GM12872 (cell line): ENCODE data around the gene FOXD1.

ENCODE experiments used
- TF ChIP-seq, protein P1 (sequence below): IDR thresholded peaks from 3 replicates; pipeline ENCODE4 v1.5.1; 2011; ENCODE audit warnings: low read depth, mild to moderate bottlenecking, low read length, moderate library complexity; ENCODE audit not compliant: insufficient read depth

Gene FOXD1

GRCh38 chr5:73459366-73459765 lies 10.8 kb upstream of the FOXD1 start:
- TF ChIP-seq, protein P1, sequence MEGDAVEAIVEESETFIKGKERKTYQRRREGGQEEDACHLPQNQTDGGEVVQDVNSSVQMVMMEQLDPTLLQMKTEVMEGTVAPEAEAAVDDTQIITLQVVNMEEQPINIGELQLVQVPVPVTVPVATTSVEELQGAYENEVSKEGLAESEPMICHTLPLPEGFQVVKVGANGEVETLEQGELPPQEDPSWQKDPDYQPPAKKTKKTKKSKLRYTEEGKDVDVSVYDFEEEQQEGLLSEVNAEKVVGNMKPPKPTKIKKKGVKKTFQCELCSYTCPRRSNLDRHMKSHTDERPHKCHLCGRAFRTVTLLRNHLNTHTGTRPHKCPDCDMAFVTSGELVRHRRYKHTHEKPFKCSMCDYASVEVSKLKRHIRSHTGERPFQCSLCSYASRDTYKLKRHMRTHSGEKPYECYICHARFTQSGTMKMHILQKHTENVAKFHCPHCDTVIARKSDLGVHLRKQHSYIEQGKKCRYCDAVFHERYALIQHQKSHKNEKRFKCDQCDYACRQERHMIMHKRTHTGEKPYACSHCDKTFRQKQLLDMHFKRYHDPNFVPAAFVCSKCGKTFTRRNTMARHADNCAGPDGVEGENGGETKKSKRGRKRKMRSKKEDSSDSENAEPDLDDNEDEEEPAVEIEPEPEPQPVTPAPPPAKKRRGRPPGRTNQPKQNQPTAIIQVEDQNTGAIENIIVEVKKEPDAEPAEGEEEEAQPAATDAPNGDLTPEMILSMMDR = no peak

GRCh38 chr5:73454379-73455036 lies 5.9 kb upstream of the FOXD1 start:
- TF ChIP-seq, protein P1 = peak; percentile 91

DNA sequence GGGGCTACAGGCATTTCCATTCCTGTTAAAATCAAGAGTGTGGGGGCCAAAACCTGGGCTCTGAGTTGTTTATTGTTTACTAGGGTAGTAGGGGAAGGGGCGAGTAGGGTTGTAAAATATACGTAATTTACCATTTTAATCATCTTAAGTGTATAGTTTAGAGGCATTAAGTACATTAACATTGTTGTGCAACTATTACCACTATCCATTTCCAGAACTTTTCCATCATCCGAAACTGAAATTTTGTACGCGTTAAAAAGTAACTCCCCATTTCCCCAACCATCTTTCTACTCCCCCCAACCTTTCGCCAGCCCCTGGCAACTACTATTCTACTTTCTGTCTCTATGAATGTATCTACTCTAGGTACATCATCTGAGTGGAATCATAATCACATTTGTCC lies 3.6 kb upstream of the FOXD1 start:
- TF ChIP-seq, protein P1 = no peak

GRCh38 chr5:73451224-73452130 lies 2.9 kb upstream of the FOXD1 start:
- TF ChIP-seq, protein P1 = peak; percentile 69

- TF ChIP-seq, protein P1 = no peak
Observed at GRCh38 chr5:73450672-73451223, 2.2 kb upstream of the FOXD1 start.

DNA sequence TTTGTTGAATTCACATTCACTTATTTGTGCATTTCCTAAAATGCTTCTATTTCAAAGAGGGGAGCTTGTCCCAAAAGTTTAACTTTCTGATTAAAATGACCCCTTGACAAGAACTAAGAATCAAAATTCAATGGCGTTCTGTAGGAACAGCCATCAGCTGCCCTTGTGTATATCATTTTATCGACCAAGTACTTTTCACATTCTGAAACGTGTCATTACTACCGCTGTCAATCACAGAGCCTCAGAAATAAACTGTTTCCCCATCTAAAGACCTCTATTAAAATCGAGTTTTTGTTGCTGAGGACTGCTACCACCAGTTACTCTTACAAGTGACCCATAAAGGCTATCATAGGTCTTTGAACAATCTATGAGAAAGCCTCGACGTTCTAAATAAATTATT lies 1.6 kb upstream of the FOXD1 start:
- TF ChIP-seq, protein P1 = no peak
